B cell (primary cell): ENCODE data around the gene NETO1. TPM values are rescaled to one million over a fixed set of nuclear protein-coding genes. Genes with fewer than 3 reads are reported as not detected.

Experiments used
- ATAC-seq: fragments of 200-7000 bp; cut with Tn5 transposase; one replicate; pipeline ENCODE4 v1.10.0; 2021; ENCODE audit warnings: low read depth, mild to moderate bottlenecking, moderate number of reproducible peaks, moderate library complexity
- CTCF ChIA-PET: fragments of 350-600 bp; sonication (Branson Sonifier 250); formaldehyde crosslinking; loops from one replicate; lab custom pipeline; 2021; ENCODE audit warnings: antibody characterized with exemption, inconsistent platforms; lab: Charles Lee
- POLR2A ChIA-PET: fragments of 350-600 bp; sonication (Branson Sonifier 250); formaldehyde crosslinking; loops from one replicate; lab custom pipeline; 2021; ENCODE audit warnings: antibody characterized with exemption; lab: Charles Lee
- DNase-seq: peaks from one replicate; pipeline ENCODE4 v3.0.0; 2013
- H2AFZ ChIP-seq: 2 replicates; pipeline ENCODE4 v1.6.1; 2012; ENCODE audit warnings: mild to moderate bottlenecking, low read depth, low read length; ENCODE audit not compliant: insufficient read depth, poor library complexity, severe bottlenecking
- H3K27ac ChIP-seq, 2 donors: 1 replicate in 1 of 2; 2 replicates in 1 of 2; pipeline ENCODE4 v1.5.1; 2012 to 2013; ENCODE audit warnings: low read length in 2 of 2, mild to moderate bottlenecking in 2 of 2, moderate library complexity in 1 of 2
- H3K27me3 ChIP-seq, 4 experiments: fragments of 200-600 bp in 1 of 4; sonication (generic) in 1 of 4; replicated peaks in 1 of 4; 1 replicate in 2 of 4; 2 replicates in 2 of 4; pipeline versions ENCODE4 v1.6.1 to v1.7.0; 2013 to 2016; ENCODE audit warnings: low read length in 3 of 4, mild to moderate bottlenecking in 2 of 4, mixed read lengths in 1 of 4, moderate library complexity in 1 of 4; ENCODE audit not compliant: insufficient read depth in 4 of 4, control insufficient read depth in 3 of 4; ENCODE audit errors: control extremely low read depth in 1 of 4
- H3K36me3 ChIP-seq, 2 experiments: replicated peaks in 1 of 2; 1 replicate in 1 of 2; 2 replicates in 1 of 2; pipeline versions ENCODE4 v1.6.1 to v1.7.1; 2013; ENCODE audit warnings: low read length in 1 of 2; ENCODE audit not compliant: insufficient read depth in 2 of 2, control insufficient read depth in 1 of 2; ENCODE audit errors: control extremely low read depth in 1 of 2, extremely low read depth in 1 of 2
- H3K4me1 ChIP-seq, 2 donors: fragments of 200-600 bp in 1 of 2; sonication (generic) in 1 of 2; 1 replicate in 1 of 2; 2 replicates in 1 of 2; pipeline versions ENCODE4 v1.5.1 to v1.6.1; 2013 to 2017; ENCODE audit warnings: low read length in 2 of 2; ENCODE audit not compliant: control insufficient read depth in 2 of 2, insufficient read depth in 2 of 2
- H3K4me2 ChIP-seq: replicated peaks from 2 replicates; pipeline ENCODE3; 2012; ENCODE audit warnings: mild to moderate bottlenecking, low read depth, low read length; ENCODE audit not compliant: poor library complexity, severe bottlenecking
- H3K4me3 ChIP-seq, 5 experiments: fragments of 200-600 bp in 1 of 5; sonication (generic) in 1 of 5; 1 replicate in 3 of 5; 2 replicates in 2 of 5; pipeline versions ENCODE4 v1.5.1 to v1.7.0; 2011 to 2016; ENCODE audit warnings: low read length in 4 of 5, mild to moderate bottlenecking in 4 of 5, low read depth in 2 of 5, control low read depth in 1 of 5, moderate library complexity in 1 of 5; ENCODE audit not compliant: insufficient read depth in 1 of 5; ENCODE audit errors: control extremely low read depth in 1 of 5, extremely low read depth in 1 of 5
- H3K79me2 ChIP-seq: fragments of 200-600 bp; sonication (generic); one replicate; pipeline ENCODE4 v1.6.0; 2016; ENCODE audit warnings: low read length; ENCODE audit not compliant: control insufficient read depth, insufficient read depth
- H3K9ac ChIP-seq: fragments of 200-600 bp; sonication (generic); 2 replicates; pipeline ENCODE4 v1.6.1; 2017; ENCODE audit warnings: mild to moderate bottlenecking, low read length, moderate library complexity
- H3K9me3 ChIP-seq, 3 donors: one replicate each; pipeline versions ENCODE4 v1.6.1 to v1.7.1; 2013; ENCODE audit warnings: low read length in 2 of 3; ENCODE audit not compliant: control insufficient read depth in 2 of 3, insufficient read depth in 1 of 3; ENCODE audit errors: control extremely low read depth in 1 of 3
- H4K20me1 ChIP-seq: 2 replicates; pipeline ENCODE4 v1.6.0; 2012; ENCODE audit warnings: mild to moderate bottlenecking, low read length; ENCODE audit not compliant: insufficient read depth, control insufficient read depth, poor library complexity, severe bottlenecking
- H3K27ac Mint-ChIP-seq: one replicate; pipeline ENCODE4 v1.8.0; 2021; ENCODE audit warnings: mixed read lengths
- H3K27me3 Mint-ChIP-seq: one replicate; pipeline ENCODE4 v1.8.0; 2021; ENCODE audit warnings: mixed read lengths
- H3K4me1 Mint-ChIP-seq: one replicate; pipeline ENCODE4 v1.8.0; 2021; ENCODE audit warnings: mixed read lengths
- H3K4me3 Mint-ChIP-seq: one replicate; pipeline ENCODE4 v1.8.0; 2021; ENCODE audit warnings: mixed read lengths
- H3K9me3 Mint-ChIP-seq: one replicate; pipeline ENCODE4 v1.8.0; 2022; ENCODE audit warnings: mixed read lengths; ENCODE audit not compliant: insufficient read depth
- EZH2 ChIP-seq: IDR thresholded peaks from 2 replicates; pipeline ENCODE4 v1.6.1; 2012; ENCODE audit warnings: borderline replicate concordance, low read depth, mild to moderate bottlenecking, moderate library complexity, low read length; ENCODE audit not compliant: insufficient read depth, poor library complexity, severe bottlenecking
- WGBS: methylation state at CpG from one replicate; pipeline ENCODE4 v1.1.5; 2013; ENCODE audit warnings: missing lambda C conversion rate; ENCODE audit not compliant: insufficient coverage; 5-methylcytosine and 5-hydroxymethylcytosine counted together
- intact Hi-C: fragments of 100-400 bp; cut with micrococcal nuclease; formaldehyde crosslinking; loops from one replicate; pipeline ENCODE4 v1.10.0; 2022
- polyA plus RNA-seq: library from polyadenylated mRNA; depleted of rRNA; stranded (reverse); fragments of >200 nt; gene quantifications from 2 replicates; pipeline ENCODE4 v1.2.3, GENCODE V29; 2012
- total RNA-seq, 2 donors: library from RNA; stranded (reverse); fragments of 120-200 nt in 1 of 2; gene quantifications; 1 replicate in 1 of 2; 2 replicates in 1 of 2; pipeline versions ENCODE4 v1.2.3 to v1.2.4, GENCODE V29; 2013 to 2022
- TF ChIP-seq, protein P1 (sequence below): fragments of 200-600 bp; IDR thresholded peaks from one replicate; pipeline ENCODE4 v1.8.0; 2022; ENCODE audit warnings: antibody characterized with exemption, mild to moderate bottlenecking

Gene NETO1
- total and polyA plus RNA-seq, 2 donors (not counting 1 experiment from before 2014, with no cell fraction given), result 8.4 to 10.5 TPM

DNA sequence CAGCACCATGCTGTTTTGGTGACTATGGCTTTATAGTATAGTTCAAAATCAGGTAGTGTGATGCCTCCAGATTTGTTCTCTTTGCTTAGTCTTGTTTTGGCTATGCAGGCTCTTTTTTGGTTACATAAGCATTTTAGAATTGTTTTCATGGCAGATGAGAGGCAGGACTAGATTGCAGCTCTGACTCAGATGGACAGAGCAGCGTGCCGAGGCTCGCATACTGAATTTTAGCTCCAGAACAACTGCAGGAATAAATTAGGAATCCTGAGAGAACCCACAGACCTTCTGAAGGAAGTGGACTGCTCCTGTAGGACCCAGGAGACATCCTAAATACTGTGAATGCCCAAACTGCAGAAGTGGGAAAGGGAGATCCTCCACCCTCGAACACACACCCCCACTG, 141.6 kb downstream of the NETO1 start:
- POLR2A ChIA-PET, result no interaction called here
- Histone ChIP-seq H3K9me3 (peaks cover 0 to 9% (median 2%) of the 10 kb centered on the region in 3 donors), H3K36me3 (no peaks in the 10 kb centered on the region), H3K9ac (no peak overlapping the region), H3K79me2 (no peaks in the 10 kb centered on the region), H3K4me3 (no peak overlapping the region), H2AFZ (no peak overlapping the region), H3K4me1 (no peaks in the 10 kb centered on the region), H4K20me1 (no peaks in the 10 kb centered on the region), H3K4me2 (no peak overlapping the region), H3K27me3 (peaks cover 0 to 5% (median 1%) of the 10 kb centered on the region in 4 experiments), H3K27ac (no peak overlapping the region)
- no peak overlapping the region for H3K27ac Mint-ChIP-seq
- TF ChIP-seq, protein P1, sequence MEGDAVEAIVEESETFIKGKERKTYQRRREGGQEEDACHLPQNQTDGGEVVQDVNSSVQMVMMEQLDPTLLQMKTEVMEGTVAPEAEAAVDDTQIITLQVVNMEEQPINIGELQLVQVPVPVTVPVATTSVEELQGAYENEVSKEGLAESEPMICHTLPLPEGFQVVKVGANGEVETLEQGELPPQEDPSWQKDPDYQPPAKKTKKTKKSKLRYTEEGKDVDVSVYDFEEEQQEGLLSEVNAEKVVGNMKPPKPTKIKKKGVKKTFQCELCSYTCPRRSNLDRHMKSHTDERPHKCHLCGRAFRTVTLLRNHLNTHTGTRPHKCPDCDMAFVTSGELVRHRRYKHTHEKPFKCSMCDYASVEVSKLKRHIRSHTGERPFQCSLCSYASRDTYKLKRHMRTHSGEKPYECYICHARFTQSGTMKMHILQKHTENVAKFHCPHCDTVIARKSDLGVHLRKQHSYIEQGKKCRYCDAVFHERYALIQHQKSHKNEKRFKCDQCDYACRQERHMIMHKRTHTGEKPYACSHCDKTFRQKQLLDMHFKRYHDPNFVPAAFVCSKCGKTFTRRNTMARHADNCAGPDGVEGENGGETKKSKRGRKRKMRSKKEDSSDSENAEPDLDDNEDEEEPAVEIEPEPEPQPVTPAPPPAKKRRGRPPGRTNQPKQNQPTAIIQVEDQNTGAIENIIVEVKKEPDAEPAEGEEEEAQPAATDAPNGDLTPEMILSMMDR, result no peak
- no peak for TF ChIP-seq EZH2
- WGBS, result 100% methylated on average over 3 of the region's 4 CpGs
- CTCF ChIA-PET, result no interaction called here
- H3K4me1 Mint-ChIP-seq, result no peaks in the 10 kb centered on the region
- no peaks in the 10 kb centered on the region for H3K9me3 Mint-ChIP-seq
- no peaks in the 10 kb centered on the region for H3K27me3 Mint-ChIP-seq
- DNase-seq, result no peak
- intact Hi-C loops, result no loop called here
- no peak overlapping the region for H3K4me3 Mint-ChIP-seq
- ATAC-seq, result no peak

DNA sequence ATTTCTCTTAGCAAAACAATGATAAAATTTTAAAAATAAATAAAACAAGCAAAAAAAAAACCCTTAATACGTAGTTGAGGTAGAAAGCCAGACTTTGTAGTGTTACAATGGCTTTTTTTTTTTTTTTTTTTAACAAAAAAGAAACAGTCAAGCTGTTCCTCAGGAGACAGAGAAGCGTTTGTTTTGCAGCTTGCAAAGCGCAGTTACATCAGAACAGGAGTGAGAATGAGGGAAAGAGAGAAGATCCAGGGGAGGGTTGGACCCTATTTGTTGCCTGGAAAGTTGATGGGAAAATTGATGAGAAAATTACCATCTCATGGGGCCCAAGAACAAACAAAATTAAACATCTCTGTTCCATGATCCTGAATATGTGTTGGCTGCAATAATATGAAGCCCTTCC, 146.5 kb downstream of the NETO1 start:
- intact Hi-C loops, result no loop called here
- ChIA-PET POLR2A (no interaction called here), CTCF (no interaction called here)
- H2AFZ ChIP-seq, result no peak overlapping the region
- H3K4me3 Mint-ChIP-seq, result no peak overlapping the region
- H3K4me2 ChIP-seq, result no peak overlapping the region
- H3K27me3 Mint-ChIP-seq, result no peaks in the 10 kb centered on the region
- no peaks in the 10 kb centered on the region for H3K79me2 ChIP-seq
- H3K4me3 ChIP-seq, result no peak overlapping the region
- no peak for DNase-seq
- ATAC-seq, result no peak
- H3K9ac ChIP-seq, result no peak overlapping the region
- no peaks in the 10 kb centered on the region for H3K36me3 ChIP-seq
- no peak overlapping the region for H3K27ac ChIP-seq
- H3K4me1 Mint-ChIP-seq, result no peaks in the 10 kb centered on the region
- no peaks in the 10 kb centered on the region for H3K9me3 Mint-ChIP-seq
- no peaks in the 10 kb centered on the region for H3K4me1 ChIP-seq
- no peak overlapping the region for H3K27ac Mint-ChIP-seq
- peaks cover 0 to 2% (median 2%) of the 10 kb centered on the region in 3 donors for H3K9me3 ChIP-seq
- WGBS, result no CpG with 5 or more reads among the region's 3 CpGs
- H3K27me3 ChIP-seq, result no peaks in the 10 kb centered on the region
- no peaks in the 10 kb centered on the region for H4K20me1 ChIP-seq
- no peak for TF ChIP-seq EZH2
- TF ChIP-seq, protein P1, result no peak
